Testis (tissue), 3 donors: ENCODE data around the gene PNLIP. TPM values are rescaled to one million over a fixed set of nuclear protein-coding genes. Genes with fewer than 3 reads are reported as not detected.

Experiments
- DNase-seq: peaks from one replicate; pipeline ENCODE4 v3.0.0-alpha.2; 2019
- H3K27ac ChIP-seq, 2 donors: fragments of 200-600 bp; sonication (generic); one replicate each; pipeline ENCODE4 v1.5.1; 2019
- H3K27me3 ChIP-seq: fragments of 200-600 bp; sonication (generic); one replicate; pipeline ENCODE4 v1.5.1; 2019
- H3K36me3 ChIP-seq: fragments of 200-600 bp; sonication (generic); one replicate; pipeline ENCODE4 v1.5.1; 2017; ENCODE audit warnings: low read depth; ENCODE audit errors: missing control alignments
- H3K4me1 ChIP-seq: fragments of 200-600 bp; sonication (generic); one replicate; pipeline ENCODE4 v1.5.1; 2019
- H3K4me3 ChIP-seq, 2 donors: fragments of 200-600 bp; sonication (generic); one replicate each; pipeline ENCODE4 v1.5.1; 2017 to 2019
- H3K9me3 ChIP-seq: fragments of 200-600 bp; sonication (generic); one replicate; pipeline ENCODE4 v1.5.1; 2017
- CTCF ChIP-seq, 3 experiments: fragments of 450-650 bp in 2 of 3; fragments of 200-600 bp in 1 of 3; sonication (generic) in 1 of 3; IDR thresholded peaks; one replicate each; pipeline ENCODE4 v1.5.1; 2016 to 2019; ENCODE audit warnings: antibody characterized with exemption in 3 of 3, mild to moderate bottlenecking in 2 of 3, moderate library complexity in 1 of 3
- POLR2A ChIP-seq: fragments of 450-650 bp; IDR thresholded peaks from one replicate; pipeline ENCODE4 v1.6.1; 2017; ENCODE audit warnings: antibody characterized with exemption, mild to moderate bottlenecking, moderate library complexity
- WGBS, 2 donors: methylation state at CpG; one replicate each; pipeline ENCODE4 v1.1.5; 2018; 5-methylcytosine and 5-hydroxymethylcytosine counted together
- intact Hi-C: fragments of 100-400 bp; cut with DNase I; formaldehyde crosslinking; loops from one replicate; pipeline ENCODE4 v1.15.1; 2023; ENCODE audit warnings: low total_unique reads
- polyA plus RNA-seq: library from polyadenylated mRNA; stranded (reverse); fragments of 350-450 nt; fragmentation: Illumina TruSeq; extraction: RNeasy Lipid Tissue Mini Kit (QIAGEN cat#74804); gene quantifications from one replicate; pipeline ENCODE4 v1.2.3, GENCODE V29; 2014; ENCODE audit warnings: low read depth, low replicate concordance; ENCODE audit not compliant: insufficient read depth
- total RNA-seq, 2 donors: library from RNA; depleted of rRNA; stranded (reverse); fragments of >200 nt; gene quantifications; one replicate each; pipeline ENCODE4 v1.2.3, GENCODE V29; 2016

Gene PNLIP
- total and polyA plus RNA-seq, 3 donors from 2014 or later: 0.74 TPM; not detected in 2

GRCh38 chr10:116536810-116537209 is 8.9 kb upstream of the PNLIP start:
- WGBS, 2 donors: 89 to 92% methylated on average over 2 of the region's 2 CpGs

GRCh38 chr10:116538456-116538855 is 7.3 kb upstream of the PNLIP start:
- no peaks in the 10 kb centered on the region for H3K36me3 ChIP-seq
- H3K27me3 ChIP-seq: no peaks in the 10 kb centered on the region
- no peak for DNase-seq
- no peak for TF ChIP-seq CTCF (IDR thresholded peaks at IDR 0.05)
- no peak for TF ChIP-seq POLR2A
- no peak overlapping the region for H3K4me3 ChIP-seq
- intact Hi-C loops: no loop called here
- H3K9me3 ChIP-seq: no peaks in the 10 kb centered on the region
- no peak overlapping the region for H3K27ac ChIP-seq
- no peaks in the 10 kb centered on the region for H3K4me1 ChIP-seq

More at GRCh38 chr10:116536810-116537209, 8.9 kb upstream of the PNLIP start:
- Histone ChIP-seq H3K27ac (no peak overlapping the region), H3K4me3 (no peak overlapping the region), H3K36me3 (no peaks in the 10 kb centered on the region), H3K4me1 (no peaks in the 10 kb centered on the region), H3K9me3 (no peaks in the 10 kb centered on the region), H3K27me3 (no peaks in the 10 kb centered on the region)
- no peak for DNase-seq
- TF ChIP-seq POLR2A: no peak
- no peak for TF ChIP-seq CTCF (IDR thresholded peaks at IDR 0.05)
- intact Hi-C loops: no loop called here

GRCh38 chr10:116538992-116539391 is 6.7 kb upstream of the PNLIP start:
- Histone ChIP-seq H3K36me3 (no peaks in the 10 kb centered on the region), H3K27me3 (no peaks in the 10 kb centered on the region), H3K9me3 (no peaks in the 10 kb centered on the region), H3K27ac (no peak overlapping the region), H3K4me3 (no peak overlapping the region), H3K4me1 (no peaks in the 10 kb centered on the region)
- no peak for DNase-seq
- TF ChIP-seq CTCF (IDR thresholded peaks at IDR 0.05): no peak
- no peak for TF ChIP-seq POLR2A
- intact Hi-C loops: no loop called here

- Histone ChIP-seq H3K4me3 (no peak overlapping the region), H3K27me3 (no peaks in the 10 kb centered on the region), H3K27ac (no peak overlapping the region), H3K36me3 (no peaks in the 10 kb centered on the region), H3K4me1 (no peaks in the 10 kb centered on the region), H3K9me3 (no peaks in the 10 kb centered on the region)
- intact Hi-C loops: no loop called here
- TF ChIP-seq CTCF (IDR thresholded peaks at IDR 0.05): no peak
- TF ChIP-seq POLR2A: no peak
- WGBS, 2 donors: 93 to 97% methylated on average over 2 of the region's 2 CpGs
- DNase-seq: no peak
Measured at GRCh38 chr10:116540814-116541213, 4.9 kb upstream of the PNLIP start.

GRCh38 chr10:116542007-116542677 is 3.6 kb upstream of the PNLIP start:
- H3K36me3 ChIP-seq: no peaks in the 10 kb centered on the region
- H3K9me3 ChIP-seq: no peaks in the 10 kb centered on the region
- H3K4me3 ChIP-seq: no peak overlapping the region
- intact Hi-C loops: no loop called here
- DNase-seq: no peak
- no peak overlapping the region for H3K27ac ChIP-seq
- H3K4me1 ChIP-seq: no peaks in the 10 kb centered on the region
- no peak for TF ChIP-seq CTCF (IDR thresholded peaks at IDR 0.05)
- no peak for TF ChIP-seq POLR2A
- H3K27me3 ChIP-seq: no peaks in the 10 kb centered on the region
